HL-60/S4 treated with phorbol 12-myristate 13-acetate at 8.2 ng/mL for 4 days and 3 days (cell line): ENCODE data around the gene LAMA1.
"Not testable (repeated sequence)": the region's sequence is repeated elsewhere in the genome, so short reads cannot be mapped to it uniquely, and the experiment has no call there.

Experiments
- in situ Hi-C: fragments of 300-500 bp; cut with MboI; formaldehyde crosslinking; loops from 2 replicates; pipeline ENCODE4 v1.15.0; 2022; ENCODE audit warnings: low sequenced_read_pairs

The LAMA1 gene

DNA sequence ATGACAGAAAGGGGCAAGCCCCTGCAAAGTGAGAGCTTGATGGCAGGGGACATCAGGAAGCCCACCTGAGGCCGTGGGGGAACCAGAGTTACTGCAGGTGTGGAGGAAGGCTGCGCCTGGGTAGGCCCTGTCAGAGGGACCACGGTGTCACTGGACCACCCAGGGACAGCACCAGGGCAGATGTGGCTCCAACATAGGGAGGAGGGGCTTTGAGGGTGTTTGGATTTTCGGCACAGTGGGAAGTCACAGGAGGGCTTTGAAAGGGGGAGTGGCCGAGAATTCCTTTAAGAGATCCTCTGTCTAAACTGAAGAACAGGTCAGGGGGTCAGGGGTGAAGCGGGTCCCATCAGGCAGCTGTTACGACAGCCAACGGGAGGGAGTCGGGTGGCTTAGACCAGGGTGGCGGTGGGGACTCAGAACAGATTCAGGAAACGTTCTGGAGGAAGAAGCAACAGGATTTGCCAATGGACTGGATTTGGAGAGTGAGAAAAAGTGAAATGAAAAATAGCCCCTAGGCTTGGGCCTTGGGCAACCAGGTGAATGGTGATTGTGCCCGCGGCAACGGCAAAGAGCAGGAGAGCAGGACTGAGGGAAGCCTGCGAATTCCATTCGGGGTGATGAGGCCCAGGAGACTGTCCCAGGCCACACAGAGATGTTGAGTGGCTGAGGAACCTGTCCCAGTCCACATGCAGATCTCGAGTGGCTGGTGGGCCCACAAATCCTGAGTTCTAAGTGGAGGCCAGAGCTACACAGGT, 166.1 kb downstream of the LAMA1 start:
- in situ Hi-C loops: no loop called here

DNA sequence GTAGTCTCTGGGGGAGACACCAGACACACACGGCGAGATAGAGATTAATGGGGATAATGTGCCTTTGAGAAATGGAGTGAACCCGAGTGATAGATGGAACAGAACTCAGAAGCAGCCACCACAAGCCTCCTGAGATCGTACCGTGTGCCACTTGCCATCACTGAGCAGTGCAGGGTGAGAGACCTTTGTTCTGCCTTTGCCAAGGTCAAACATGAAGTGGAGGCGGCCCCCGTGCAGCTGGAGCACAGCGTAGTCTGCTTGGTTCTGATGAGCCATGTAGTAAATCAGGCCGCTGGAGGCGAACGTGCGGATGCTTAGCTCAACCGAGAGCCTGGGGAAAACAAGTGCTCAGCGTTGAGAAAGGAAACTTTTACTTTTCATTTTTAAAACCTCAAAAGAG, 167.0 kb downstream of the LAMA1 start:
- in situ Hi-C loops: no loop called here

DNA sequence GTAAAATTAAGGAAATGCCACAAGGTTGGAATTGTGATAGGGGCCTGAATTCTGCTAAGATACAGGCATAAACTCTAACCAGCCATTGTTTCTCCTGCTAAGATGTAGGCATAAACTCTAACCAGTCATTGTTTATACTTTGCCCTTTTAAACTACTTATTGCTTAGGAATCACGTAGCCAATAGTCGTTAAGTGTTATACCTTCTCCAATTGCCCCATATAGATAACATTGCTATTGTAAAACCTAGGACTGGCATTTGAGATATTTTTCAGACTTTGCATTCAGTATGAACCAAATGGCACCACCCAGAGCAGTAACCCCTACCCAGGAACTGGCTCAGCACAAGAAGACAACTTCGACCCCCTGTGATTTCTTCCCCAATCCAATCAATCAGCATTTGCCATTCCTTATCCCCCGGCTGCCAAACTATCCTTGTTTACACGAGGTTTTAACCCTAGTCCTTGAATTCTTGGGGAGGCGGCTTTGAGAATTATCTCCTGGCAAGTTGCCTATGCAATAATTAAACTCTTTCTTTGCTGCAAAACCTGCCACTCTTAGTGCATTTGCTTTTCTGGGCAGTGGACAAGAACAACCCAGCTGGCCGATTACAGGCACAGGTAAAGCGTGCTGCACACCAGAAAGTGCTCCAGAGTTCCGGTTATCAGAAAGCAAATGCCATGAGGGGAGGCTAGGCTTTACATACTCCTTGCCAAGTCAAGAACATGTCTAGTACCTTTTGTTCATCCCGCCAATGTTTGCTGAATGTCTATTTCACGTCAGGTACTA, 167.6 kb downstream of the LAMA1 start:
- in situ Hi-C loops: no loop called here

- in situ Hi-C loops: no loop called here
Measured at GRCh38 chr18:6948281-6949055, 169.1 kb downstream of the LAMA1 start.

- in situ Hi-C loops: no loop called here
Measured at GRCh38 chr18:6947338-6948030, 170.1 kb downstream of the LAMA1 start.

GRCh38 chr18:6943143-6943542, 174.5 kb downstream of the LAMA1 start:
- in situ Hi-C loops: no loop called here

DNA sequence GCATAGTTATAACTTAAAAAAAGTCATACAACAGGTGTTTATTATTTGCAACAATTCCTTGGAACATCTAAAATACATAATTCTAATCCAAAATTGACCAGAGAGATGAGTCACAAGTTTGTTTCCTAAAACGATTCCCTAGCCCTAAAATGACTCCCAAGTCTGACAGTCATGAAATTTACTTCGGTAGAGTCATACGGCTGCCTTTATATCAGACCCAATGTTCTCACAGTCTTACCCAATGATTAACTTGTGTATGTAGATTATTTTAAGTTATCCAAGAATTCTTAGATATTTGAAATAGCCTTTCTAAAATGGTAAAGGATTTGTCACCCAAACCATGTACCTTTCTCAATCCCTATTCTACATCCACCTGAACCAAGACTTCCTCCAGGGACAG, 174.9 kb downstream of the LAMA1 start:
- in situ Hi-C loops: no loop called here

DNA sequence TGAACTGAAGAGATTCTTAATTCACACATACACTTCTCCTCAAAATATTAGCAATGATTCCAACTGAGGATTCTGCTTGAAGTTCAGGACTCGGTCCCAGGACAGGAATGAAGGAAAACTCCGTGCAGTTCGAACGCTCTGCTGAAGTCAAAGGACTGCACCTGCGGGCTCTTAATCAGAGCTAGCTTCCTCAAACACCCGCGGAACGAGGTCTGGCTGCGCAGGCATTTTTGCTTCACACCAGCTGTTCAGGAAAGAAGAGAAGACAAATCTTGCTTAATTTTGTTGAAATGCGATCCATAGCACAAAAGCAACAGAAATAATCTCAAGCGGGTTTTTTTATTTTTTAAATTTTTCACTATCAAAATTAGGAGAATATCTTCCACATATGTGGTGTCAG, 175.6 kb downstream of the LAMA1 start:
- in situ Hi-C loops: no loop called here

GRCh38 chr18:6940451-6940850, 177.1 kb downstream of the LAMA1 start:
- in situ Hi-C loops: no loop called here

DNA sequence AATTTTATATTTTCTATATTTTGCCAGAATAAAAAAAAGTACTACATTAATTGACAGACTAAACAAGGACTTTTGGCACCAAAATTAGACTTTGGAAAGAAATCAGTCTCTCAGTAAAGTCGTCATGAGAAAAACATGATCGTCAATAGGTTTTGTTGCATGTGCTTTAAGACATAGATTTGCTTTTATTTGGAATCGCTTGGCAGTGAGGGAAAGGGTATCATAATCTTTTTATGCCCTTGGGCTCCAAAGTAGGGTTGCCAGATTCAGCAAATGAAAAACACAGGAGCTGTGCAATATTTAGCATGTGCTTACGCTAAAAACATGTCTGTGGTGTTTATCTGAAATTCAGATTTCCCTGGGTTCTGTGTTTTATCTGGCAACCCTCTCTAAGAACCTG, 177.6 kb downstream of the LAMA1 start:
- in situ Hi-C loops: no loop called here

DNA sequence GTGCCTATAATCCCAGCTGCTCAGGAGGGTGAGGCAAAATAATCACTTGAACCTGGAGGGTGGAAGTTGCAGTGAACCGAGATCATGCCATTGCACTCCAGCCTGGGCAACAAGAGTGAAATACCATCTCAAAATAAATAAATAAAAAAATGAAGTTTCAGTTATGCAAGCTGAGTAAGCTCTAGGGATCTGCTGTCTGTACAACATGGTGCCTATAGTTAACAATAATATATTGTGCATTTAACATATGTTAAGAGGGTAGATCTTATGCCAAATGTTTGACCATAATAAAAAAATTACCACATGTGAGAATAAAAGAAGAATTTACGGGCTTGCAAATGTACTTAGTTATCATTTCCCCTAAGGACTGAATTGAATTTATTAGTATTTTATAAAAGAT, 179.2 kb downstream of the LAMA1 start:
- in situ Hi-C loops: not testable (repeated sequence)

- in situ Hi-C loops: no loop called here
Measured at GRCh38 chr18:6938003-6938402, 179.6 kb downstream of the LAMA1 start.

GRCh38 chr18:6934859-6935258, 182.7 kb downstream of the LAMA1 start:
- in situ Hi-C loops: no loop called here

- in situ Hi-C loops: no loop called here
Measured at GRCh38 chr18:6929370-6930102, 188.1 kb downstream of the LAMA1 start.

DNA sequence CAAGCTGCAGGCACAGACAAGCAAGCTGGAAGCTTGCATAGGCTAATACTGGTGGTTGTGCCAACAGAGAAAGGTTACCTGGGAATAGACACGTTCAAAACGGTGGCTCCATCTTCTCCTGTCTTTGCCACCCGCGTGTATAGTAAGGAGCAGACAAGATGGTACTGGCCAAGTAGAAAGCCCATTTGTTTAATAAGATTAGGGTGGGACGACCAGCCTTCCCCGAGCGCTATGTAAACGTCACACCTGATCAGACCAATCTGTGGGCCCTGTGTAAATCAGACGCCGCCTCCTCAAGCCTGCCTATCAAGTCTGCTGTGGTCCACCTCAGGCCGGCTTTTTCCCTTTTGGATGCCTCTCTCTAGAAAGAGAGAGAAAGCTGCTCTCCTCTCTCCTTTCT, 189.2 kb downstream of the LAMA1 start:
- in situ Hi-C loops: no loop called here

GRCh38 chr18:6927153-6927552, 190.4 kb downstream of the LAMA1 start:
- in situ Hi-C loops: no loop called here

GRCh38 chr18:6923220-6923619, 194.4 kb downstream of the LAMA1 start:
- in situ Hi-C loops: no loop called here

GRCh38 chr18:6921571-6921970, 196.0 kb downstream of the LAMA1 start:
- in situ Hi-C loops: no loop called here

DNA sequence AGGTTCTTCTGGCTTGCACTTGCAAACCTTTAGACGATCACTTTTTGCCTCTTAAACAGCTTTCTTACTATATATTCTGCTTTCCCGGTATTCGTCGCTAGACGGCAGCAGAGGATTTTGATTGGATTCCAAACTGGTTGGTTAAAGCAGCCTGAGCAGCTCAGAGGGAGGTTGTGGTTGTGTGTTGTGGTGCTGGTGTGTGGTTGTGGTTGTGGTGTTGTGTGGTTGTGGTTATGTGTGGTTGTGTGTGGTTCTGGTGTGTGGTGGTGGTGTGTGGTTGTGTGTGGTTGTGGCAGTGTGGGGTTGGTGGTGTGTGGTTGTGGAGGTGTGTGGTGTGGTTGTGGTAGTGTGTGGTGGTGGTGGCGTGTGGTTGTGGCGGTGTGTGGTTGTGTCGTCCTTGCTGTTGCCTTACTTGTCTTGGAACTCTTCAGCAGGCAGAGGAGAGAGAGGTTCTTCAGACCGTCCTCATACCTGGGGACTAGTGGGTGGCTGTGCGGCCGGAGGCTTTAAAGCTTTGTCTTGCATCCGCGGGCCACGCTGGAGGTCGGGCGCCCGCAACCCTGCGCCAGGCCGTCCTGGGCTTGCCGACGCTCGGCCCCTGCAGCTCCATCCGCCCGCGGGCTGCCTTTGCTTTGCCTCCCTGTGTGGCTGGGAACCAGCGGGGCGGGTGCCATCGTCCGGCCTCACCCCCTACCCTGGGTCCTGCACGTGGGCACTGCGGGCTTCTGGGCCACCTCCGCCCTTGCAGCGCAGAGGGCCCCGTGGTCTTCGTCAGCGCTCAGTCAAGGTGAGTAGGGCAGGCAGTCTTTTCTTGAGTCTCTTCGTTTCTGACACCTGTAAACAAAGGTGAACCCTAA, 197.3 kb downstream of the LAMA1 start:
- in situ Hi-C loops: no loop called here
